Testis (tissue), 5 donors: ENCODE data around the gene LRFN2. TPM values are rescaled to one million over a fixed set of nuclear protein-coding genes. Genes with fewer than 3 reads are reported as not detected.

ENCODE experiments used
- DNase-seq: peaks from one replicate; pipeline ENCODE4 v3.0.0-alpha.2; 2019
- H3K27ac ChIP-seq, 2 donors: fragments of 200-600 bp; sonication (generic); one replicate each; pipeline ENCODE4 v1.5.1; 2019
- H3K27me3 ChIP-seq: fragments of 200-600 bp; sonication (generic); one replicate; pipeline ENCODE4 v1.5.1; 2019
- H3K36me3 ChIP-seq: fragments of 200-600 bp; sonication (generic); one replicate; pipeline ENCODE4 v1.5.1; 2017; ENCODE audit warnings: low read depth; ENCODE audit errors: missing control alignments
- H3K4me1 ChIP-seq: fragments of 200-600 bp; sonication (generic); one replicate; pipeline ENCODE4 v1.5.1; 2019
- H3K4me3 ChIP-seq, 2 donors: fragments of 200-600 bp; sonication (generic); one replicate each; pipeline ENCODE4 v1.5.1; 2017 to 2019
- H3K9me3 ChIP-seq: fragments of 200-600 bp; sonication (generic); one replicate; pipeline ENCODE4 v1.5.1; 2017
- CTCF ChIP-seq, 3 experiments: fragments of 450-650 bp in 2 of 3; fragments of 200-600 bp in 1 of 3; sonication (generic) in 1 of 3; IDR thresholded peaks; one replicate each; pipeline ENCODE4 v1.5.1; 2016 to 2019; ENCODE audit warnings: antibody characterized with exemption in 3 of 3, mild to moderate bottlenecking in 2 of 3, moderate library complexity in 1 of 3
- POLR2A ChIP-seq: fragments of 450-650 bp; IDR thresholded peaks from one replicate; pipeline ENCODE4 v1.6.1; 2017; ENCODE audit warnings: antibody characterized with exemption, mild to moderate bottlenecking, moderate library complexity
- WGBS, 2 donors: methylation state at CpG; one replicate each; pipeline ENCODE4 v1.1.5; 2018; 5-methylcytosine and 5-hydroxymethylcytosine counted together
- intact Hi-C: fragments of 100-400 bp; cut with DNase I; formaldehyde crosslinking; loops from one replicate; pipeline ENCODE4 v1.15.1; 2023; ENCODE audit warnings: low total_unique reads
- long read RNA-seq, 2 donors: transcript quantifications; one replicate each; lab custom pipeline, GENCODE V29; 2026
- polyA plus RNA-seq: library from polyadenylated mRNA; stranded (reverse); fragments of 350-450 nt; fragmentation: Illumina TruSeq; extraction: RNeasy Lipid Tissue Mini Kit (QIAGEN cat#74804); gene quantifications from one replicate; pipeline ENCODE4 v1.2.3, GENCODE V29; 2014; ENCODE audit warnings: low read depth, low replicate concordance; ENCODE audit not compliant: insufficient read depth
- total RNA-seq, 2 donors: library from RNA; depleted of rRNA; stranded (reverse); fragments of >200 nt; gene quantifications; one replicate each; pipeline ENCODE4 v1.2.3, GENCODE V29; 2016

Gene LRFN2
- total RNA-seq (1 to 10 TPM; 1.1 to 1.6 TPM), polyA plus RNA-seq (3.3 TPM)
- long read RNA-seq, donor 1: 0 reads
- long read RNA-seq, donor 2: 0 reads

GRCh38 chr6:40587240-40588069, at the start of gene LRFN2:
LRFN2 (minus strand) TSS chr6:40587364.
- peak; percentile 72 for DNase-seq
- Histone ChIP-seq H3K4me3 (peak within 1 kb of the TSS; percentile 48 to 63), H3K4me1 (peaks cover 7% of the 10 kb centered on the region), H3K27ac (no peak within 1 kb of the TSS), H3K9me3 (no peaks in the 10 kb centered on the region), H3K36me3 (no peaks in the 10 kb centered on the region), H3K27me3 (no peaks in the 10 kb centered on the region)
- WGBS, 2 donors: 1% methylated on average over 15 to 83 of the region's 89 CpGs
- intact Hi-C loops: no loop called here
- TF ChIP-seq POLR2A (no peak), CTCF (IDR thresholded peaks at IDR 0.05) (peak; percentile 67 to 72 (median 71))

DNA sequence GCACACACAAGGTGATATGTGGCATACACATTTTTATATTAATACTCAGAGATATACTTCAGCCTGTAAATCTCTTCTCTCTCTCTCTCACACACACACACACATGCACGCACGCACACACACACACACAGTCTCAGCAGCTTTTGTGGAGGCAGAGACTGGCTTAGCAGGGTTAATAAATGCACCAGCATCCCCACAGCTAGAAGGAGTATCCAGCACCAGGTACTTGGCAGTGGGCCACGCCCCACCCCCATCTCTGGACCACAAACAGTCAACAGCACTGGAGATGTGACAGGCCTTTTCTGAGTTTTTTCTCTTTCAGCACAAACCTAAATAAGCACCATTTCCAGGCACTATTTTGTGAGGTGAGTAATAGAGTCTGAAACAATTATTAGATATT, 47.3 kb upstream of the LRFN2 start:
- Histone ChIP-seq H3K27ac (no peak overlapping the region), H3K27me3 (no peaks in the 10 kb centered on the region), H3K4me3 (no peak overlapping the region), H3K9me3 (no peaks in the 10 kb centered on the region), H3K36me3 (no peaks in the 10 kb centered on the region), H3K4me1 (no peaks in the 10 kb centered on the region)
- DNase-seq: no peak
- intact Hi-C loops: no loop called here
- WGBS, 2 donors: 76 to 83% methylated on average over 3 of the region's 3 CpGs
- TF ChIP-seq POLR2A (no peak), CTCF (IDR thresholded peaks at IDR 0.05) (no peak)

DNA sequence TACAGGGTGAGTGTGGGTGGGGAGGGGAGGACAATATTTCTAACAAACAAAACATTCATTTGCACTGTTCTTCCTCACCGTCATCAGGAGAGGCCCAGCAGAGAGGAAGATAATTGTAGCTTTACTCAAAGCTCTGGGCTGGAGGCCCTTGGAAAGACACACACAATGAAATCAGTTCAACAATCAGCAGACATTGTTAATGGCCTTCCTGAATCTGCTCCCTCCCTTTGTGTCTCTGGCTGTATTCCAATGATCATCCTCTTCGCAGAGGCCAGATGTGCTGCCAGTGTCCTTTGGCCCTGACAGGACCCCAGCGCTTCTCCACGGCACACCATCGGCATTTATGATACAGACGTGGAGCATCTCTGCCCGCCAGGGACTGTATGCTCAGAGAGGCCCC, 44.6 kb upstream of the LRFN2 start:
- WGBS, 2 donors: 55 to 63% methylated on average over 5 to 7 of the region's 7 CpGs
- Histone ChIP-seq H3K27ac (no peak overlapping the region), H3K27me3 (no peaks in the 10 kb centered on the region), H3K4me1 (no peaks in the 10 kb centered on the region), H3K36me3 (no peaks in the 10 kb centered on the region), H3K9me3 (no peaks in the 10 kb centered on the region), H3K4me3 (no peak overlapping the region)
- intact Hi-C loops: no loop called here
- peak; percentile 29 for DNase-seq
- no peak for TF ChIP-seq POLR2A
- no peak for TF ChIP-seq CTCF (IDR thresholded peaks at IDR 0.05)

- Histone ChIP-seq H3K4me3 (no peak overlapping the region), H3K4me1 (no peaks in the 10 kb centered on the region), H3K36me3 (no peaks in the 10 kb centered on the region), H3K9me3 (no peaks in the 10 kb centered on the region), H3K27ac (no peak overlapping the region), H3K27me3 (no peaks in the 10 kb centered on the region)
- 73 to 82% methylated on average over 5 of the region's 5 CpGs for WGBS, 2 donors
- no peak for DNase-seq
- TF ChIP-seq POLR2A: no peak
- TF ChIP-seq CTCF (IDR thresholded peaks at IDR 0.05): no peak
- intact Hi-C loops: no loop called here
These were observed 43.3 kb upstream of the LRFN2 start for GRCh38 chr6:40630488-40630887.

DNA sequence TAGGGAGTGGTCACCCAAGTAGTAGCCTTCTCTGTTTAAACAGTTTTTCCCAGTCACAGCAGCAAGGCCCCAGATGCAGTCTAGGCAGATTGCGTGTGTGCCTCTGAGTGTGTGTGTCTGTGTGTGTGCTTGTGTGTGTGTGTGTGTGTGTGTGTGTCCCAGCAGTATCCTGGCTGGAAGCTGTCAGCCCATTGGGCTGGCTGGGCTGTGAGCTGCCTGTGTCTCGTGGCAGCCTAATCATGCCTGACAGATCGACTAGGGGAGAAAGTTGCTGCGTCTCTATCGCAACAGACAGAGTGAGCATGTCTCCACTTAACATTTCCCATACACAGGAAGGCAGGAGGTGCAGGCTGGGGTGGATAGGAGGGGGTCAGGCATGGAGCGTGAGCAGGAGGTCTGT, 42.9 kb upstream of the LRFN2 start:
- WGBS, 2 donors: 72 to 77% methylated on average over 5 to 6 of the region's 6 CpGs
- no peaks in the 10 kb centered on the region for H3K9me3 ChIP-seq

More for the DNA sequence above, 42.9 kb upstream of the LRFN2 start:
- intact Hi-C loops: no loop called here
- Histone ChIP-seq H3K36me3 (no peaks in the 10 kb centered on the region), H3K4me3 (no peak overlapping the region), H3K27me3 (no peaks in the 10 kb centered on the region), H3K27ac (no peak overlapping the region), H3K4me1 (no peaks in the 10 kb centered on the region)
- no peak for DNase-seq
- no peak for TF ChIP-seq POLR2A
- no peak for TF ChIP-seq CTCF (IDR thresholded peaks at IDR 0.05)
